Hepatocyte (in vitro differentiated cells): Measurements from ENCODE around the gene EGLN1.
"Not testable (repeated sequence)": the region's sequence is repeated elsewhere in the genome, so short reads cannot be mapped to it uniquely, and the experiment has no call there.

Source experiments
- EZH2 ChIP-seq: fragments of 200-600 bp; sonication (generic); IDR thresholded peaks from 2 replicates; pipeline ENCODE4 v1.6.1; 2016; ENCODE audit warnings: antibody characterized with exemption, mild to moderate bottlenecking, borderline replicate concordance
- TF ChIP-seq, protein P1 (sequence below): fragments of 200-600 bp; sonication (generic); IDR thresholded peaks from 2 replicates; pipeline ENCODE4 v1.5.1; 2016; ENCODE audit warnings: antibody characterized with exemption, mild to moderate bottlenecking; ENCODE audit not compliant: poor library complexity

GRCh38 chr1:231471500-231471899 is 49.4 kb upstream of the EGLN1 start:
- TF ChIP-seq, protein P1, sequence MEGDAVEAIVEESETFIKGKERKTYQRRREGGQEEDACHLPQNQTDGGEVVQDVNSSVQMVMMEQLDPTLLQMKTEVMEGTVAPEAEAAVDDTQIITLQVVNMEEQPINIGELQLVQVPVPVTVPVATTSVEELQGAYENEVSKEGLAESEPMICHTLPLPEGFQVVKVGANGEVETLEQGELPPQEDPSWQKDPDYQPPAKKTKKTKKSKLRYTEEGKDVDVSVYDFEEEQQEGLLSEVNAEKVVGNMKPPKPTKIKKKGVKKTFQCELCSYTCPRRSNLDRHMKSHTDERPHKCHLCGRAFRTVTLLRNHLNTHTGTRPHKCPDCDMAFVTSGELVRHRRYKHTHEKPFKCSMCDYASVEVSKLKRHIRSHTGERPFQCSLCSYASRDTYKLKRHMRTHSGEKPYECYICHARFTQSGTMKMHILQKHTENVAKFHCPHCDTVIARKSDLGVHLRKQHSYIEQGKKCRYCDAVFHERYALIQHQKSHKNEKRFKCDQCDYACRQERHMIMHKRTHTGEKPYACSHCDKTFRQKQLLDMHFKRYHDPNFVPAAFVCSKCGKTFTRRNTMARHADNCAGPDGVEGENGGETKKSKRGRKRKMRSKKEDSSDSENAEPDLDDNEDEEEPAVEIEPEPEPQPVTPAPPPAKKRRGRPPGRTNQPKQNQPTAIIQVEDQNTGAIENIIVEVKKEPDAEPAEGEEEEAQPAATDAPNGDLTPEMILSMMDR = not testable (repeated sequence)
- not testable (repeated sequence) for TF ChIP-seq EZH2
